Measurements from ENCODE around the gene MLXIPL.

The MLXIPL gene

GRCh38 chr7:73599151-73599882, 25.0 kb downstream of the MLXIPL start:
- no peak for DNase-seq (ENCODE audit: low read depth)
- no peak overlapping the region for H3K4me3 ChIP-seq (replicated peaks; ENCODE audit: low read depth, low read length)
- TF ChIP-seq CTCF (IDR thresholded peaks at IDR 0.05; ENCODE audit: low read length, missing control alignments), result no peak

- no peak for TF ChIP-seq CTCF (IDR thresholded peaks at IDR 0.05; ENCODE audit: low read length, missing control alignments)
- no peak overlapping the region for H3K4me3 ChIP-seq (replicated peaks; ENCODE audit: low read depth, low read length)
- DNase-seq (ENCODE audit: low read depth), result no peak
Measured at GRCh38 chr7:73597978-73598782, 26.1 kb downstream of the MLXIPL start.

- TF ChIP-seq CTCF (IDR thresholded peaks at IDR 0.05; ENCODE audit: low read length, missing control alignments), result no peak
- DNase-seq (ENCODE audit: low read depth), result no peak
- H3K4me3 ChIP-seq (replicated peaks; ENCODE audit: low read depth, low read length), result no peak overlapping the region
Measured at GRCh38 chr7:73596191-73597065, 27.9 kb downstream of the MLXIPL start.

GRCh38 chr7:73595358-73595757, 29.0 kb downstream of the MLXIPL start:
- no peak for DNase-seq (ENCODE audit: low read depth)
- H3K4me3 ChIP-seq (replicated peaks; ENCODE audit: low read depth, low read length), result no peak overlapping the region
- TF ChIP-seq CTCF (IDR thresholded peaks at IDR 0.05; ENCODE audit: low read length, missing control alignments), result no peak

- DNase-seq (ENCODE audit: low read depth), result no peak
Measured at GRCh38 chr7:73593207-73594045, 30.9 kb downstream of the MLXIPL start.

More at GRCh38 chr7:73593207-73594045, 30.9 kb downstream of the MLXIPL start:
- H3K4me3 ChIP-seq (replicated peaks; ENCODE audit: low read depth, low read length), result no peak overlapping the region
- no peak for TF ChIP-seq CTCF (IDR thresholded peaks at IDR 0.05; ENCODE audit: low read length, missing control alignments)

All from fibroblast of pulmonary artery (primary cell).